Measurements from ENCODE around the gene SMURF1.

Gene SMURF1

DNA sequence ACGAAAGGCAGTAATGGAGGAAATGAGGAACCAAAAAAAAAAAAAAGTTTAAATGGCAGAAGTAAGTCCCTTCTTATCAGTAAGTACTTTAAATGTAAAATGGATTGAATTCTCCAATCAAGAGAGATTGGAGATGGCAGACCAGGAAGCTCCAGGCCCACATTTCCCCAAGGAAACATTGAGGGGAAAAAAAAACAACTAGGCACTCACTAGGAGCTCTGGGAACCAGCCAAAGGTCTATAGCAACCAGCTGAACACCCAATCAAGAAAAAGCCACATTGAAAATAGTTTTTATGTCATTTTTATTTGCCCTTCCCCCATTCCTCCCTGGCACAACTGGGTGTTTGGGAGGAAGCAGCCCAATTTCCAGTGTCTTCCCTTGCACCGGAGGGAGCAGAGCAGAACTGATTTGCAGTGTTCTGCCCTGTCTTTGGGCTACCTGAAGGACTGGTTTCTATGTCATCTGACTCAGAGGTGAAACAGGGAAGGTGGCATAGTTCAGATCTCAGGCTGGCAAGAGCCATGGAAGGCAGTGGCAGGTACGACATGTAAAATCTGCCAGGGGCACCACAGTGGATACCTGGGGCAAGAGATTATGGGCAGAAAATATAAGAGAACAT, 121.9 kb downstream of the SMURF1 start:
- no peak for DNase-seq

DNA sequence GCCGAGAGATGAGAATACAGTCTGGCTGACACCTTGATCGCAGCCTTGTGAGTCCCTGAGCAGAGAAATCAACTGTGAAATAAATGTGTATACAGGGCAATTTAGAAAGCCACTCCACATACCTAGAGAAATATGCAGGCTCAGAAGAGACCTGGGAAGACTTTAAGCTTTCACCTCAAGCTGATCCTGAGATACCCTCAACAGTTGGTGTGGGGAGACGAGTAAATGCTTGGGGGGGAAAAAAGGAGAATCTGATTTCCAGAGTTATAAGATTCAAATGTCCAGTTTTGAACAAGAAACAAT, 123.5 kb downstream of the SMURF1 start:
- DNase-seq: no peak

DNA sequence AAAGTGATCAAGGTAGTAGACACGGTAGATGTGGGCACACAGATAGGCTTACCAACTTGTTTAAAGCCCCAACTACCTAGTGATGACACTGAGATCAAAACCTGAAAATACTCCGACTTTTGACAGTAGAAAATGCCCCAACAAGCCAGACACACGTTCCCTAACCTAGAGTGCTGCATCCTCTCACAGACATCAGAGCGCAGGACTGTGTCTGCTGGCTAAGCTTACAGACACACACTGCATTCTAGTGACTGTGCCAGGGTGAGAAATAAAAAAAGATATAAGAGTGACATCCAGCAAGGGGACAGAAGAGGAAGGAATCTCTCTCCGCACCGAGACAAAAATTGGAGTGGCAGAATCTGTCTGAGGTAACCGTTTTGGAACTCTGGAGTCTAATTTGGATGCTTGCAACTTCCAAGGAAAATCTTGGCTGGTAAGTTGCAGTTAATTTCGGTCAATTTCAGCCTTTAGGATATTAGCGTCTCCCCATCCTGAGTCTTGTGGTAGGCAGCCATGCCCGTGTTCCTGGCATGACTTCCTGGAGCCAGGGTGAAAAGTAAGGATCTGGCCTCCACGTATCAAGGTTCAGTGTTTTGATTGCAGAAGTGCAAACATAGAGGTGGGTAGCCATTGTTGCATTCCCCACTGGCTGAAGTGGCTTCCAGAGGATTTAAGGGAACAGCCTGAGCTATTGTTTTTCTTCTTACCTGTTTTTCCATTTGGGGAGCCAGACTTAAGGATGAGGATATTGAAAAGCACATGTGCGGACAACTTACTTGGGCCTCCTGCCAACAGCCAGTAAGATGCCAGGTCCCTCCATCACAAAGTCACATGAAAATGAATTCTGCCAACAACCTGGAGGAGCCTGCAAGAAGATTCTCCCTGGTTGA, 124.1 kb downstream of the SMURF1 start:
- DNase-seq: no peak

DNA sequence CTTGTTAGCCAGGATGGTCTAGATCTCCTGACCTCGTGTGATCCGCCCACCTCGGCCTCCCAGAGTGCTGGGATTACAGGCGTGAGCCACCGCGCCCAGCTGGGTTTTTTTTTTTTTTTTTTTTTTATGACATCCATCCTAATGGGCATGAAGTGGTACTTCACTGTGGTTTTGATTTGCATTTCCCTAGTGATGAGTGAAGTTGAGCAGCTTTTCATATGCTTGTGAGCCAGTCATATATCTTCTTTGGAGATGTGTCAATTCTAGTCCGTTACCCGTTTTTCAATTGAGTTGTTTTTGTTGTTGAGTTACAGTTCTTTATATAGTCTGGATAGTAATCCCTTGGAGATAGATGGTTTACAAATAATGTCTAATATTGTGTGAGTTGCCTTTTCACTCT, 127.7 kb downstream of the SMURF1 start:
- no peak for DNase-seq

DNA sequence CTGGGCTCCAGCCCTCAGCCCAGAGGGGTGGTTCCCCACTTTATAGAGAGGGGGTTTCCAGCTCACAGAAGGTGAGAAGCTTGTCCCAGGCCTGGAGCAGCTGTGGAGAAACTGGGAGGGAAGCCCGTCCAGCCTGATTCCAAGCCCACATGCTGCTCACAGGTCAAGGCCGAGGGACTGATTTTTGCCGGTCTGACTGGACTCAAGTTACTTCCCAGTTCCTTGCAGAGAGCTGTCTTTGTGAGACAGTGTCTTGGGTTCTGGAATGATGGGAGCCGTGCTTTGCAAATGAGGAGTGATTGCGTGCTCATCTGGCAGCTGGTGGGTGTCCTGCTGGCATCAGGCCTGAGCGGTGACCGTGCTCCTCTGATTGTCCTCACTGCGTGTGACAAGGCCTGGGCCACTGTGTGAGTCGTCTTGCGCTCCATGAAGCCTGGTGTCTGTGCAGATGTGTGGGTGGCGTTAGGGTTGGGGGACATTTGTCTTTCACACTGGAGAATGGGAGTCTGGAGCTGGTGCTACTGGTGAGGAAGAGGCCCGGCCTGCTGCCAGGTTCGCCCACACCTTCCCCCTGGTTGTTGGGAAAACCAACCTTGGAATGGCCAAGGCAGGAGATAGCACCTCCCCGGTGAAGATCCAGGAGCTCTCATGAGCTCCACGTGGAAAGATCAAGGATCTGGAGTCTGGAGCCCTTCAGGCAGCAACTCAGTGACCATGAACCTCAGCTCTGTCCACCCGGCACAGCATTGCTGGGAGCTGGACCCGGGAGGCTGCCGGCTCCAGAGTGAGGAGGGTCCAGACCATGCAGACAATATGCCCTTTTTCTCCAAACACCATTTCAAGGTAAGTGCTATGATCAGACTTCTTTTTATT, 129.6 kb downstream of the SMURF1 start:
- no peak for DNase-seq

DNA sequence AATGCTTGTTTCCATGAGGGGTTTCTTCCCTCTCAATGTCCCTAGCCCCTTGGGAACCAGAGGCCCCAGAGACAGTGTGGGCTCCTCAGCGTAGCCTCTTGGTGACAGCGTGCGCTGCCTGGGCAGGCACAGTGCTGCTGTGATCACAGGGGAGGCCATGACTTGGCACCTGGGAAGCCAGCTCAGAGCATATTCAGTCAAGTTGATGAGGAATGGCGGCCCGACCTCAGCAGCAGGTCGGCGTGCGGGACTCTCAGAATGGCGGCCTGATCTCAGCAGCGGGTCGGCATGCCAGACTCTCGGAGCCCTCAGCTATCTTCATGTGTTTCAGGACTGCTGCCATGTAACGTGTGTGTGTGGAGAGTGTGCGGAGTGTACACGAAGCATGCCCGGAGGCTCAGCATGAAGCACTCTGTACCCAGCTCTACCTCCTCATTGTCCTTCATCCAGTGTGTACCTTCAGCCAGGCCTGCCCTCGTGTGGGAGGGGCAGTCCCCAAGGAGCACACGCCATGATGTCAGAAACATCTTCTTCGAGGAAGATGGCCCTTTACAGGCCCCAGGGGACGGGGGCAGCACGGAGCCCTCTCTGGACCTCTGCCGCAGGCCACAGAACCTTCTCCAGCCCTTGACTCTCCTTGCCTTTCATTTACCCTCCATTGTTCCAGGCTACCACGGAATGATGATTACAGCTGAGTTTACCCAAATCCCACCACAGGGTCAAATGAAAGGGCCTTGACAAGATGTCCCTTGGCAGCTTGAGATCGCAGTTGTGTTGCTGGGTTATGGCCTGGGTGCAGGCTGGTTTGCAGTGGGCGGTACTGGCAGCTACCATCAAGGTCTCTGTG, 130.4 kb downstream of the SMURF1 start:
- DNase-seq: no peak

DNA sequence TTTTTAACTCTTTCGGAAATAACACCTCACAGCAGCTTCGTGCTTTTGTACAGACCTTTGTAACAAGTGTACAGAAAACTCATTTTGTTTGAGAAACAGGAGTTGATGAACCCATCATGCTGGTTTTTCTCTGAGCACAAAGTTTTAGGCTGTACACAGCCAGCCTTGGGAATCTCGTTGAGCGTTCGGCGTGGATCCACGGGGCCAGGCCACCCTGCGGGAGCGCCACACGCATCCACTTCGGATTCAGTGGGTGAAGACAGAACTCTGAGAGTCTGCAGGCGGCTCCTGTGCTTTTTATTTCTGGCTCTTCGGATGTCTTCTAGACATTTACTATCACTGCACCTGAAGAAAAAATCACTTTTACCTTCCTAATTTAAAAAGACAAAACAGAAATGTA, 131.2 kb downstream of the SMURF1 start:
- no peak for DNase-seq

DNA sequence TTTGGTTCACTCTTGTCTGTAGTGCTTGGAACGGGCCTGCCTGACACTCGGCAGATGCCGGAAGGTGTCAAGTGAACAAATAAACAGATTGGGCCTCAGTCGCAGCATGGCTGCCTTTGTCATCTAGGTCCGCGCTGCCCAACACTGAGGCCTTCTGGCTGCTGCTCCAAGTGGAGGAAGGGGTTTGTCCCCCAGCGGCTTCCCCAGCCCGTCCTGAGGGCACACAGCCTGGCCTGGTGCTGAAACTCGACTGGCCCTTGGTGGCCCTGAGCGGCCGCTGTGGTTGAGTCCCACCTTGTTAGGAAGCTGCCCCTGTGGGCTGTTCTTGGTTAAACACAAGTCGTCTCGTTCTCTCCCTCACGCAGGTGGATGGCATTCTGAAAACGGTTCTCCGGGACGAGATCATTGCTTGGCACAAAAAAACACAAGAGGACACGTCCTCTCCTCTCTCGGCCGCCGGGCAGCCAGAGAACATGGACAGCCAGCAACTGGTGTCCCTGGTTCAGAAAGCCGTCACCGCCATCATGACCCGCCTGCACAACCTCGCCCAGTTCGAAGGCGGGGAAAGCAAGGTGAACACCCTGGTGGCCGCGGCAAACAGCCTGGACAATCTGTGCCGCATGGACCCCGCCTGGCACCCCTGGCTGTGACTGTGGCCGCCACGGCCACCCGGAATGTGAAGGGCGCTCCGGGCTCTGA, 132.1 kb downstream of the SMURF1 start:
- DNase-seq: no peak

DNA sequence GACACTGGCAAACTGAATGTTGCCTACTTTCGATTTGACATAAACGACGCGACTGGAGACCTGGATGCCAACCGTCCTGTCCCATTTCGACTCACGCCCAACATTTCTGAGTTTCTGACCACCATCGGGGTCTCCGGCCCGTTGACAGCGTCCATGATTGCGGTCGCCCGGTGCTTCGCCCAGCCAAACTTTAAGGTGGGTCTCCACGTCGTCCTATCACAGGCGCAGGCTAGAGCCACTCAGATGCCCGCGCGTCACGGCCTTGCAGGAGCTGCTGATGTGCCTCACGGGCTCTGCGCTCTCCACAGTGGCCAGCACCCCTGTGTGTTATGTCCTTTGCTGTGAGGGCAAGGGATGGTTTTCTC, 132.6 kb downstream of the SMURF1 start:
- no peak for DNase-seq

DNA sequence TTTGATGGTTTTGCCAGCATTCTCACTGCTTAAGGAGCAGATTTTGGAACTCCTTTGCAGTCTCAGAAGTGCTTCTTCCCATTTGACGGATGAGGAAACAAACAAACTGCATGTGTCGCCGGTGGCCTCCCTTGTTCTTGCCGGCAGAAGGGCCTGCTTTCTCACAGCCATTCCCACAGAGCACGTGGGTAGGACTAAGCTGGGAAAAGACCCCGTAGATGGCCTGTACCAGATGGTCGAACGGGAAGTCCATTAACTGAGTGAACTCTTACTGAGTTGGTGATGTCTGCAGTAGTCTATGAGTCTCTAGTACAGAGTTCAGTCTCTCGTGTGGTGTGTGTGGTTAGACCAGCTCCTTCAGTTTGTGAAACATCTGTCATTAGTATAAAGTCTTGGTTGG, 133.6 kb downstream of the SMURF1 start:
- no peak for DNase-seq

DNA sequence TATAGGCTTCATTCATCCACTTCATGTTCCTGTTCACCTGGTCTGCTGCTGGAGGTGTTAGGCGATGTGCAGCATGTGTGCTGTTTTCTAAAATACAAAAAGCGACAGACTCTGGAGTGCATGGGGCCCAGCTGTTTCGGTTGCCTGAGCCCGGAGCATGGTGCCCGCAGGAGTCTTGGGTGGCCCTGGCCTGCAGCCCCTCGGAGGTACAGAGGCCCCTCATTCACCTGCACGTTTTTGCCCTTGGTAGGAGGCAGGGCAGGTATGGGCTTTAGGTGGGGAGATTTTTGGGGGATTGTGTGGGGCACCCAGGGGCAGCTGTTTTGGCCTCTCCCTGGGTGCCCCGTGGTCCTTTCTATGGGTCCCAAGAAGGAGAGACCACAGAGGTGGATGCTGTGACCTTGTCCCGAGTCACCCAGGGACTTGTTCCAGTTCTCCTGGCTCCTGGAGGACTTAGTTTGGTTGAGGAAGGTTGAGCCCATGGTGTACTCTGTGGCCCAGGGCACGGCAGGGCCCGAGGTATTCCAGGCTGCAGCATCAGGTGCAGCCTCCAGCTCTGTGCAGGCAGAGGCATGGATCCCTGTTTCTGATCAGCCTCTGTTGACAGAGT, 134.9 kb downstream of the SMURF1 start:
- no peak for DNase-seq

DNA sequence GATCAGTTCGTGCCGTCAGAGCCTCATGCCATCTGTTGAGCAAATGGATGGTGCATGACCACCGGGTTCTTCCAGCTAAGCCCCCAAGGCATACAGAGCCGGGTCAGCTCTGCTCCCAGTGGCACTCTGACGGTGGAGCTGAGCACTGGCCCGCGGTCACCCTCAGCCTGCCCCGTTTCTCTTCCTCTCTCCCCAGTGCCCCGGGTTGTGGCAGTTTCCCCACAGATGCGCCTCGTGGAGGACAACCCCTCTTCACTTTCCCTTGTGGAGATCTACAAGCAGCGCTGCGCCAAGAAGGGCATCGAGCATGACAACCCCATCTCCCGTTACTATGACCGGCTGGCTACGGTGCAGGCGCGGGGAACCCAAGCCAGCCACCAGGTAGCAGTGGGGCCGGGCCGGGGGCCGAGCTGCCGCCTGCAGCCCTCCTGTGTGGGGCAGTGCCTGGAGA, 135.7 kb downstream of the SMURF1 start:
- no peak for DNase-seq

DNA sequence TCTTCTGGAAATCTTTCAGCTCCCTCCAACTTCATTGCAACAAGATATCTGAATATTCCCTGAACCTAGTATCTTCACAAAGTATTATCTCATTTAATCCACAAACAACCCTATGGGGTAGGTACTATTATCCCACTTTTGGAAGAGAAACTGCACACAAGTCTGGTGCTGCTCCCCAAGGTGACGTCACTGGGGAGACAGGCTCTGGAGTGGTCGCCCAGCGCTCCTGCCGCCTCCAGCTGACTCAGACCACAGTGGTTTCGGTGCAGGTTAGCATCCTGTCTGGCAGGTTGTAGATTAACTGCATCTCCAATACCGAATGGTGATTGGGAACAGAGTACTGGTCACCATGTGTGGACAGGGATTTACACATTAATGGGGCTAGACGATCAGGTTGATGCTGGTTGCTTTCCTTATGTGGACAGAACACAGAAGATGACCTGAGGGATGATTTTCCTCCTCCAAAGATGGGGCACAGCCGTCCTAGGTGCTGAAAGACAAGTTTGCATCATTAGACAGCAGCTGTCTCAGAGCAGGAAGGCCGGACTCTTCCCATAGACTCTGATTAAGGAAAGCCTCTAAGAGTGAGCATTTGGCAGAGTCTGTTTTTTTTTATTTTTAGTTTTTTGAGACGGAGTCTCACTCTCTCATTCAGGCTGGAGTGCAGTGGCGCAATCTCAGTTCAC, 137.0 kb downstream of the SMURF1 start:
- no peak for DNase-seq

DNA sequence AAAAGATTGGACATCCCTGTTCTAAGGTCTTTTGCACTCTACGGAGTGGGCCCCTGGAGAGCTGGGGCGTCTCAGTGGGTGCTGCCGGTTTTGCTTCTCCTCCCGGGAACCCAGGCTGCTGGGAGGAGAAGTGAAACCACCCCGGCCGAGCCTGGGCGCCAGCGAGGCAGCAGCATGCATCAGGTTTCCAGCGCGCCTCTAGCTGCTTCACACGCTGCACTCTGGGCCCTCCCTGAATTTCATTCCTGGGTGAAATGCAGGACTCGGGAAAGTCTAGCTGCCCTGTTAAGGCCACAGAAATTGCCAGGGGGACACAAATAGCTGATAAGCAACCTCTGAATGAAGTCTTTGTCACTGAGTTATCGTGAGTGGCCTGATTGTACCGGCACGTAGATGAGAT, 138.1 kb downstream of the SMURF1 start:
- no peak for DNase-seq

DNA sequence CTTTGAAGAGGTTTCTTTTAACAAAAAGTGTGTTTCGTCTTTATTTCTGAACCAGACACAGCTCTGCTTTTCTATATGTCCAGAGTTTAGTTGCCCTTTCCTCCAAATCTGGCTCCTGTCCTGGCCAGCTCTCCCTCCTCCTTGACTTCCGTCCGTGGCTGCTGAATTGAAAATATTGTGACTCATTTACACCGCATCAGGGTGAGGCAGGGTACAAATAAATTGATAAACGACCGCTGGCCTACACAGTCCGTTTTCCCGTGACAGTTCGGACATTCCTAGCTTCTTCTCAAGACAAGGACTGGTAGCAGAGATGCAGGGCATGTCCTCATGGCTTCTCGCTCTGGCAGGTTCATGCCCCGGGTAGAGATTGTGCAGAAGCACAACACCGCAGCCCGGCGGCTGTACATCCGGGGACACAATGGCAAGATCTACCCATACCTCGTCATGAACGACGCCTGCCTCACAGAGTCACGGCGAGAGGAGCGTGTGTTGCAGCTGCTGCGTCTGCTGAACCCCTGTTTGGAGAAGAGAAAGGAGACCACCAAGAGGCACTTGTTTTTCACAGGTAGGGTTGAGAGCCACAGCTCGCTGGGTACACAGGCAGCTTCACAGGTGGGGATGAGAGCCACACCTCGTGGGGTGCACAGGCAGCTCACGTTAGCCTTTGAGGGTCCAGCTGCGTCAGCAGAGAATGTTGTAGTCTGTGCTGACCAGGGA, 139.0 kb downstream of the SMURF1 start:
- no peak for DNase-seq

DNA sequence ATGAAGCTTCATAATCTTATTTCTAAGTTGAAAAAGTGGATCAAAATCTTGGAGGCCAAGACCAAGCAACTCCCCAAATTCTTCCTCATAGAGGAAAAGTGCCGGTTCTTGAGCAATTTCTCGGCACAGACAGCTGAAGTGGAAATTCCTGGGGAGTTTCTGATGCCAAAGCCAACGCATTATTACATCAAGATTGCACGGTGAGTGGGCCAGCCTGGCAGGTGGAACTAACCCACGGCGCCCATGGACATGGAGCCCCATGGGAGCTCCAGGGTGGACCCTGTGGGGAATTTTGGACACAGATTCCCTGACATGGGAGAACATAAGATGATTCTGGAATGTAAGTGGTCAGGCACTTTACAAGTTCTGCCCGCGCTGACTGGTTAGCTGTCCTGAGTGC, 139.7 kb downstream of the SMURF1 start:
- DNase-seq: no peak

DNA sequence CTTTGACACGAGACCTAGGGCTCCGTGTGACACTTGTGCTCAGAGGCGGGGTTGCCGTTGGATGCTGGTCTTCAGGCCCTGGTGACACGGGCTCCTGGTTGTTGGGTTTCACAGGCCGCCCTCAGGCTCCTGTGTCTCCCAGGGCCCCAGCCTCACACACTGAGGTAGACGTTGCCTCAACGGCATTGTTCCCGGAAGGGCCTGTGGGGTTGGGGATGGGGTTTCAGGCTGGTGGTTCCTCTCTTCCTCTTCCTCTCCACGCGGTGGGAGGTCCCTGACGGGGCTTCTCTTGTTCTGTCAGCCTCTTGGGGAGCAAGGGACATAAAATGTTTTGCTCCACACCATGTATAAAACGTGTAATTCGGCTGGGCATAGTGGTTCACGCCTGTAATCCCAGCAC, 140.5 kb downstream of the SMURF1 start:
- DNase-seq: no peak

DNA sequence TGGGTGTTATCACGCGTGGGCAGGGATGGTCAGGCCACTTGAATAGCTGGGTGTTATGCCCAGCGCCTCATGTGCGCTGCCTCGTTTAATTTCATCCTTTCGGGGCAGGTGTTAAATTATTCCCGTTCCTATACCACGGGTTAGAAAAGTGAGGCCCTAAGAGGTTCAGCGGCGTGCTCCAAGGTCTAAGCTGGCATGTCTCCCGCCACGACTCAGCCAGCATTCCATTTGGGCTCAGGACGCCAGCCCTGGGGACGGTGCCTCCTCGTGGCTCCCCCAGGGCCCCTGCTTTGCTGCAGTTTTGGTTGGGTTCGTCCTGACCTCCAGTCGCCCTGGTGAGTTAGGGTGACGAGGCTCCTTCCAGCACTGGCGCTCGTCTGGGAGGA, 141.1 kb downstream of the SMURF1 start:
- DNase-seq: no peak

DNA sequence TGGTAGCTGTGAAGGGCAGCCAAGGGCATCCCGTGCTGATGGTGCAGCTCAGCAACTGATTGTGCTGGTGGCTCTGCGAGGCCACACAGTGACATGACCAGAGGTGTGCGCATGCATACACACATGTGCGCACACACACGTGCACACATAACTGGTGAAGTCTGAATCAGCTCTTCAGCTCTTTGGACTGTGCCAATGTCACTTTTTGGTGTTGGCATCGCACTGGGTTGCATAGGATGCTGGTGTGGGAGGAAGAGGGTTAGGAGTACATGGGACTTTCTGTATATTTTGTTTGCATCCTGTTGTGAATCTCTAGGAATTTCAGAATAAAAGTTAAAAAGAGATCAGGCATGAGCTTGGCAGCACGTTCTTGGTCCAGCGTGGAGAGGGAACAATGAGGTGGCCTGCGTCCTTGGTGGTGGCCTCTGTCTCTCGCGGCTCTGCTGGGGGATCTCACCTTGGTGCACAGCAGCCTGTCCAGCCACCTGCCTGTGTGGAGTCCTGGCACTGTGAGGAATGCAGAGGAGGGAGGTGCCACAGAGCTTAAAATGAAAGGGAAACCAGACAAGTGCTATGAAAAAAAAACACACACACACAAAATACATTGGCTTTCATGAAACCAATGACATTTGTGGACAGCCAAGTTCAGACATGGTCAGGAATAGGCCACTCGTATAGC, 141.6 kb downstream of the SMURF1 start:
- DNase-seq: no peak
